Activated naive CD4-positive, alpha-beta T cell treated with anti-CD3 and anti-CD28 coated beads for 36 hours (primary cell): ENCODE results near the gene SLC6A1. TPM values are rescaled to one million over a fixed set of nuclear protein-coding genes. Genes with fewer than 3 reads are reported as not detected.

Experiments
- CTCF ChIA-PET: fragments of 350-600 bp; sonication (Branson Sonifier 250); formaldehyde crosslinking; loops from one replicate; lab custom pipeline; 2021; ENCODE audit warnings: antibody characterized with exemption; lab: Charles Lee
- DNase-seq: peaks from one replicate; pipeline ENCODE4 v3.0.0-alpha.2; 2020
- H3K27ac Mint-ChIP-seq: one replicate; pipeline ENCODE4 v1.8.0; 2021; ENCODE audit warnings: mild to moderate bottlenecking, mixed read lengths
- H3K27me3 Mint-ChIP-seq: one replicate; pipeline ENCODE4 v1.8.0; 2021; ENCODE audit warnings: low read depth, mixed read lengths
- H3K36me3 Mint-ChIP-seq: one replicate; pipeline ENCODE4 v1.8.0; 2021; ENCODE audit warnings: low read depth, mixed read lengths
- H3K4me1 Mint-ChIP-seq: one replicate; pipeline ENCODE4 v1.8.0; 2021; ENCODE audit warnings: low read depth, mixed read lengths
- H3K4me3 Mint-ChIP-seq: one replicate; pipeline ENCODE4 v1.8.0; 2021; ENCODE audit warnings: mild to moderate bottlenecking, moderate library complexity, mixed read lengths
- H3K9me3 Mint-ChIP-seq: one replicate; pipeline ENCODE4 v1.8.0; 2021; ENCODE audit warnings: mixed read lengths
- intact Hi-C: fragments of 100-400 bp; cut with micrococcal nuclease; formaldehyde crosslinking; loops from one replicate; pipeline ENCODE4 v1.15.1; 2023
- total RNA-seq, 2 experiments: library from RNA; stranded (reverse); gene quantifications; one replicate each; pipeline ENCODE4 v1.2.3, GENCODE V29; 2021

SLC6A1 gene
- total RNA-seq, 2 experiments from 2014 or later: not detected

- CTCF ChIA-PET: interaction anchor here (1.1 kb wide), 1 partner anchor 23 kb away, joined by 4 read pairs; no protein-coding TSS in a partner anchor
- no peaks in the 10 kb centered on the region for H3K9me3 Mint-ChIP-seq
- H3K27me3 Mint-ChIP-seq: peaks cover 40% of the 10 kb centered on the region
- intact Hi-C loops: no loop called here
- H3K27ac Mint-ChIP-seq: no peak overlapping the region
- no peaks in the 10 kb centered on the region for H3K36me3 Mint-ChIP-seq
- no peak for DNase-seq
- no peak overlapping the region for H3K4me3 Mint-ChIP-seq
- H3K4me1 Mint-ChIP-seq: peaks cover 2% of the 10 kb centered on the region
Measured at GRCh38 chr3:11037241-11037873, 44.8 kb downstream of the SLC6A1 start.

GRCh38 chr3:11037976-11038375 lies 45.4 kb downstream of the SLC6A1 start:
- CTCF ChIA-PET: interaction anchor here (1.1 kb wide), 1 partner anchor 22 kb away, joined by 4 read pairs; no protein-coding TSS in a partner anchor
- peaks cover 40% of the 10 kb centered on the region for H3K27me3 Mint-ChIP-seq
- H3K9me3 Mint-ChIP-seq: no peaks in the 10 kb centered on the region
- H3K4me1 Mint-ChIP-seq: peaks cover 2% of the 10 kb centered on the region
- no peak overlapping the region for H3K4me3 Mint-ChIP-seq
- intact Hi-C loops: no loop called here
- no peak for DNase-seq
- H3K36me3 Mint-ChIP-seq: no peaks in the 10 kb centered on the region
- no peak overlapping the region for H3K27ac Mint-ChIP-seq

- Mint-ChIP-seq H3K27me3 (peaks cover 2% of the 10 kb centered on the region), H3K36me3 (no peaks in the 10 kb centered on the region), H3K9me3 (peaks cover 2% of the 10 kb centered on the region), H3K4me1 (no peaks in the 10 kb centered on the region), H3K4me3 (no peak overlapping the region), H3K27ac (no peak overlapping the region)
- CTCF ChIA-PET: interaction anchor here (1.5 kb wide), 1 partner anchor 15 kb away, joined by 3 read pairs; no protein-coding TSS in a partner anchor
- no peak for DNase-seq
- intact Hi-C loops: no loop called here
Measured at GRCh38 chr3:11045536-11045935, 53.0 kb downstream of the SLC6A1 start.

- Mint-ChIP-seq H3K4me1 (no peaks in the 10 kb centered on the region), H3K9me3 (peaks cover 2% of the 10 kb centered on the region), H3K36me3 (no peaks in the 10 kb centered on the region), H3K4me3 (no peak overlapping the region), H3K27ac (no peak overlapping the region), H3K27me3 (peaks cover 5% of the 10 kb centered on the region)
- CTCF ChIA-PET: interaction anchor here (1.9 kb wide), 1 partner anchor 13 kb away, joined by 11 read pairs; no protein-coding TSS in a partner anchor
- intact Hi-C loops: no loop called here
- DNase-seq: no peak
Measured at GRCh38 chr3:11047500-11047899, 55.0 kb downstream of the SLC6A1 start.

- H3K4me1 Mint-ChIP-seq: no peaks in the 10 kb centered on the region
- CTCF ChIA-PET: interaction anchor here (0.6 to 1.7 kb wide), 2 partner anchors 9 to 28 kb away, joined by 3 to 8 read pairs; no protein-coding TSS in a partner anchor
- intact Hi-C loops: no loop called here
- peaks cover 8% of the 10 kb centered on the region for H3K27me3 Mint-ChIP-seq
- H3K4me3 Mint-ChIP-seq: no peak overlapping the region
- no peaks in the 10 kb centered on the region for H3K9me3 Mint-ChIP-seq
- DNase-seq: no peak
- no peaks in the 10 kb centered on the region for H3K36me3 Mint-ChIP-seq
- H3K27ac Mint-ChIP-seq: no peak overlapping the region
Measured at GRCh38 chr3:11050666-11051323, 58.2 kb downstream of the SLC6A1 start.

GRCh38 chr3:11053926-11054503 lies 61.5 kb downstream of the SLC6A1 start:
- intact Hi-C loops: no loop called here
- Mint-ChIP-seq H3K4me1 (no peaks in the 10 kb centered on the region), H3K9me3 (no peaks in the 10 kb centered on the region), H3K27me3 (peaks cover 11% of the 10 kb centered on the region), H3K4me3 (no peak overlapping the region), H3K27ac (no peak overlapping the region), H3K36me3 (no peaks in the 10 kb centered on the region)
- no peak for DNase-seq
- CTCF ChIA-PET: no interaction called here

GRCh38 chr3:11054739-11055438 lies 62.3 kb downstream of the SLC6A1 start:
- DNase-seq: no peak
- Mint-ChIP-seq H3K36me3 (no peaks in the 10 kb centered on the region), H3K9me3 (no peaks in the 10 kb centered on the region), H3K27ac (no peak overlapping the region), H3K4me3 (no peak overlapping the region), H3K4me1 (no peaks in the 10 kb centered on the region), H3K27me3 (peaks cover 12% of the 10 kb centered on the region)
- CTCF ChIA-PET: no interaction called here
- intact Hi-C loops: no loop called here

GRCh38 chr3:11055496-11055895 lies 62.9 kb downstream of the SLC6A1 start:
- intact Hi-C loops: no loop called here
- Mint-ChIP-seq H3K4me1 (no peaks in the 10 kb centered on the region), H3K27ac (no peak overlapping the region), H3K36me3 (no peaks in the 10 kb centered on the region), H3K27me3 (peaks cover 16% of the 10 kb centered on the region), H3K4me3 (no peak overlapping the region), H3K9me3 (no peaks in the 10 kb centered on the region)
- no peak for DNase-seq
- CTCF ChIA-PET: no interaction called here

- no peaks in the 10 kb centered on the region for H3K9me3 Mint-ChIP-seq
- peaks cover 12% of the 10 kb centered on the region for H3K27me3 Mint-ChIP-seq
- DNase-seq: no peak
- no peak overlapping the region for H3K27ac Mint-ChIP-seq
- H3K4me3 Mint-ChIP-seq: no peak overlapping the region
- CTCF ChIA-PET: no interaction called here
- no peaks in the 10 kb centered on the region for H3K4me1 Mint-ChIP-seq
- intact Hi-C loops: no loop called here
- no peaks in the 10 kb centered on the region for H3K36me3 Mint-ChIP-seq
Measured at GRCh38 chr3:11056531-11057050, 64.0 kb downstream of the SLC6A1 start.

GRCh38 chr3:11057655-11058054 lies 65.1 kb downstream of the SLC6A1 start:
- H3K27me3 Mint-ChIP-seq: peaks cover 15% of the 10 kb centered on the region
- no peaks in the 10 kb centered on the region for H3K4me1 Mint-ChIP-seq
- no peak overlapping the region for H3K4me3 Mint-ChIP-seq
- intact Hi-C loops: no loop called here
- H3K36me3 Mint-ChIP-seq: no peaks in the 10 kb centered on the region
- no peak overlapping the region for H3K27ac Mint-ChIP-seq
- no peaks in the 10 kb centered on the region for H3K9me3 Mint-ChIP-seq
- no peak for DNase-seq
- CTCF ChIA-PET: no interaction called here

GRCh38 chr3:11059090-11059798 lies 66.7 kb downstream of the SLC6A1 start:
- peak; percentile 70 for DNase-seq
- Mint-ChIP-seq H3K27me3 (peaks cover 13% of the 10 kb centered on the region), H3K9me3 (no peaks in the 10 kb centered on the region), H3K27ac (no peak overlapping the region), H3K4me1 (no peaks in the 10 kb centered on the region), H3K4me3 (no peak overlapping the region), H3K36me3 (no peaks in the 10 kb centered on the region)
- CTCF ChIA-PET: interaction anchor here (0.8 to 3.8 kb wide), 17 partner anchors 8 to 592 kb away, joined by 3 to 39 read pairs (median 5); no protein-coding TSS in a partner anchor
- intact Hi-C loops: loop anchor here (1.0 kb wide), 2 partner anchors 114 to 301 kb away; no protein-coding TSS in a partner anchor
